DMS 273 (cell line): ENCODE data around the gene NPFFR1.

Source experiments
- DNase-seq: peaks from one replicate; lab custom pipeline; 2025; ENCODE audit not compliant: unreplicated experiment; lab: John Stamatoyannopoulos, UW

Gene NPFFR1

GRCh38 chr10:70315815-70316214, 32.0 kb upstream of the NPFFR1 start:
- no peak for DNase-seq

GRCh38 chr10:70315276-70315675, 31.5 kb upstream of the NPFFR1 start:
- DNase-seq, result no peak

- DNase-seq, result no peak
Measured at GRCh38 chr10:70312972-70313371, 29.2 kb upstream of the NPFFR1 start.

GRCh38 chr10:70312249-70312648, 28.4 kb upstream of the NPFFR1 start:
- no peak for DNase-seq

- no peak for DNase-seq
Measured at GRCh38 chr10:70311698-70312097, 27.9 kb upstream of the NPFFR1 start.

GRCh38 chr10:70309661-70310060, 25.9 kb upstream of the NPFFR1 start:
- DNase-seq, result no peak

GRCh38 chr10:70308121-70309060, 24.6 kb upstream of the NPFFR1 start:
- no peak for DNase-seq

GRCh38 chr10:70306886-70307520, 23.2 kb upstream of the NPFFR1 start:
- no peak for DNase-seq

GRCh38 chr10:70306181-70306705, 22.4 kb upstream of the NPFFR1 start:
- DNase-seq, result no peak

GRCh38 chr10:70303730-70304129, 19.9 kb upstream of the NPFFR1 start:
- no peak for DNase-seq

- DNase-seq, result no peak
Measured at GRCh38 chr10:70302292-70302691, 18.5 kb upstream of the NPFFR1 start.

GRCh38 chr10:70300908-70301597, 17.2 kb upstream of the NPFFR1 start:
- DNase-seq, result no peak

- DNase-seq, result no peak
Measured at GRCh38 chr10:70300461-70300860, 16.7 kb upstream of the NPFFR1 start.

- no peak for DNase-seq
Measured at GRCh38 chr10:70299876-70300275, 16.1 kb upstream of the NPFFR1 start.

- DNase-seq, result no peak
Measured at GRCh38 chr10:70298393-70298792, 14.6 kb upstream of the NPFFR1 start.

- DNase-seq, result no peak
Measured at GRCh38 chr10:70297224-70297623, 13.4 kb upstream of the NPFFR1 start.

GRCh38 chr10:70296406-70296899, 12.6 kb upstream of the NPFFR1 start:
- peak; percentile 87 for DNase-seq

GRCh38 chr10:70295926-70296325, 12.1 kb upstream of the NPFFR1 start:
- no peak for DNase-seq

GRCh38 chr10:70295321-70295720, 11.5 kb upstream of the NPFFR1 start:
- DNase-seq, result peak; percentile 35

- no peak for DNase-seq
Measured at GRCh38 chr10:70293169-70293843, 9.5 kb upstream of the NPFFR1 start.

- no peak for DNase-seq
Measured at GRCh38 chr10:70292004-70292403, 8.2 kb upstream of the NPFFR1 start.
